K562 (cell line): ENCODE results near the gene SENP3. TPM values are rescaled to one million over a fixed set of nuclear protein-coding genes. Genes with fewer than 3 reads are reported as not detected.

ENCODE experiments used
- POLR2AphosphoS2 ChIP-seq: IDR thresholded peaks from 2 replicates; pipeline ENCODE4 v1.6.1; 2012; ENCODE audit warnings: low read length, improper control_type of control experiment
- RFX7 ChIP-seq: fragments of 250-450 bp; sonication (Bioruptor Pico); IDR thresholded peaks from 2 replicates; pipeline ENCODE4 v1.5.1; 2021; ENCODE audit warnings: mild to moderate bottlenecking
- SP2 ChIP-seq: IDR thresholded peaks from 2 replicates; pipeline ENCODE4 v1.6.1; 2011; ENCODE audit warnings: mild to moderate bottlenecking, low read depth, low read length, moderate library complexity; ENCODE audit not compliant: poor library complexity, severe bottlenecking; ENCODE audit errors: extremely low read depth
- polyA plus RNA-seq, 8 experiments: library from polyadenylated mRNA; depleted of rRNA in 4 of 8; stranded (reverse) in 5 of 8; unstranded in 3 of 8; fragments of >200 nt; fragmentation: Nextera tagmentation in 2 of 8; fragmentation: Illumina TruSeq in 1 of 8; extraction: Ambion mirVana in 2 of 8; extraction: Trizol in 1 of 8; gene quantifications; 2 replicates each; pipeline versions ENCODE4 v1.2.1 to v1.2.3, GENCODE V29; 2011 to 2014; ENCODE audit warnings: inconsistent platforms in 1 of 8, missing spikeins in 1 of 8
- total RNA-seq, 7 experiments: library from RNA; depleted of rRNA in 6 of 7; stranded (reverse); fragments of >200 nt in 6 of 7; fragmentation: Illumina TruSeq in 2 of 7; extraction: Trizol in 2 of 7; gene quantifications; 2 replicates each; pipeline versions ENCODE4 v1.2.1 to v1.2.3, GENCODE V29; 2011 to 2021; ENCODE audit warnings: low replicate concordance in 1 of 7
- TF ChIP-seq, protein P1 (sequence below): fragments of 450-650 bp; IDR thresholded peaks from 2 replicates; pipeline ENCODE4 v1.6.1; 2016; ENCODE audit warnings: mild to moderate bottlenecking, moderate library complexity
- TF ChIP-seq, protein P2 (sequence below): fragments of 450-650 bp; IDR thresholded peaks from 2 replicates; pipeline ENCODE4 v1.6.1; 2016; ENCODE audit warnings: low read depth

The SENP3 gene
- total and polyA plus RNA-seq, 9 of the 15 experiments (the other 6 are each of a cell fraction or from before 2014, with no cell fraction given), result 0.63 to 102 (median 78.8) TPM

- TF ChIP-seq, protein P1, sequence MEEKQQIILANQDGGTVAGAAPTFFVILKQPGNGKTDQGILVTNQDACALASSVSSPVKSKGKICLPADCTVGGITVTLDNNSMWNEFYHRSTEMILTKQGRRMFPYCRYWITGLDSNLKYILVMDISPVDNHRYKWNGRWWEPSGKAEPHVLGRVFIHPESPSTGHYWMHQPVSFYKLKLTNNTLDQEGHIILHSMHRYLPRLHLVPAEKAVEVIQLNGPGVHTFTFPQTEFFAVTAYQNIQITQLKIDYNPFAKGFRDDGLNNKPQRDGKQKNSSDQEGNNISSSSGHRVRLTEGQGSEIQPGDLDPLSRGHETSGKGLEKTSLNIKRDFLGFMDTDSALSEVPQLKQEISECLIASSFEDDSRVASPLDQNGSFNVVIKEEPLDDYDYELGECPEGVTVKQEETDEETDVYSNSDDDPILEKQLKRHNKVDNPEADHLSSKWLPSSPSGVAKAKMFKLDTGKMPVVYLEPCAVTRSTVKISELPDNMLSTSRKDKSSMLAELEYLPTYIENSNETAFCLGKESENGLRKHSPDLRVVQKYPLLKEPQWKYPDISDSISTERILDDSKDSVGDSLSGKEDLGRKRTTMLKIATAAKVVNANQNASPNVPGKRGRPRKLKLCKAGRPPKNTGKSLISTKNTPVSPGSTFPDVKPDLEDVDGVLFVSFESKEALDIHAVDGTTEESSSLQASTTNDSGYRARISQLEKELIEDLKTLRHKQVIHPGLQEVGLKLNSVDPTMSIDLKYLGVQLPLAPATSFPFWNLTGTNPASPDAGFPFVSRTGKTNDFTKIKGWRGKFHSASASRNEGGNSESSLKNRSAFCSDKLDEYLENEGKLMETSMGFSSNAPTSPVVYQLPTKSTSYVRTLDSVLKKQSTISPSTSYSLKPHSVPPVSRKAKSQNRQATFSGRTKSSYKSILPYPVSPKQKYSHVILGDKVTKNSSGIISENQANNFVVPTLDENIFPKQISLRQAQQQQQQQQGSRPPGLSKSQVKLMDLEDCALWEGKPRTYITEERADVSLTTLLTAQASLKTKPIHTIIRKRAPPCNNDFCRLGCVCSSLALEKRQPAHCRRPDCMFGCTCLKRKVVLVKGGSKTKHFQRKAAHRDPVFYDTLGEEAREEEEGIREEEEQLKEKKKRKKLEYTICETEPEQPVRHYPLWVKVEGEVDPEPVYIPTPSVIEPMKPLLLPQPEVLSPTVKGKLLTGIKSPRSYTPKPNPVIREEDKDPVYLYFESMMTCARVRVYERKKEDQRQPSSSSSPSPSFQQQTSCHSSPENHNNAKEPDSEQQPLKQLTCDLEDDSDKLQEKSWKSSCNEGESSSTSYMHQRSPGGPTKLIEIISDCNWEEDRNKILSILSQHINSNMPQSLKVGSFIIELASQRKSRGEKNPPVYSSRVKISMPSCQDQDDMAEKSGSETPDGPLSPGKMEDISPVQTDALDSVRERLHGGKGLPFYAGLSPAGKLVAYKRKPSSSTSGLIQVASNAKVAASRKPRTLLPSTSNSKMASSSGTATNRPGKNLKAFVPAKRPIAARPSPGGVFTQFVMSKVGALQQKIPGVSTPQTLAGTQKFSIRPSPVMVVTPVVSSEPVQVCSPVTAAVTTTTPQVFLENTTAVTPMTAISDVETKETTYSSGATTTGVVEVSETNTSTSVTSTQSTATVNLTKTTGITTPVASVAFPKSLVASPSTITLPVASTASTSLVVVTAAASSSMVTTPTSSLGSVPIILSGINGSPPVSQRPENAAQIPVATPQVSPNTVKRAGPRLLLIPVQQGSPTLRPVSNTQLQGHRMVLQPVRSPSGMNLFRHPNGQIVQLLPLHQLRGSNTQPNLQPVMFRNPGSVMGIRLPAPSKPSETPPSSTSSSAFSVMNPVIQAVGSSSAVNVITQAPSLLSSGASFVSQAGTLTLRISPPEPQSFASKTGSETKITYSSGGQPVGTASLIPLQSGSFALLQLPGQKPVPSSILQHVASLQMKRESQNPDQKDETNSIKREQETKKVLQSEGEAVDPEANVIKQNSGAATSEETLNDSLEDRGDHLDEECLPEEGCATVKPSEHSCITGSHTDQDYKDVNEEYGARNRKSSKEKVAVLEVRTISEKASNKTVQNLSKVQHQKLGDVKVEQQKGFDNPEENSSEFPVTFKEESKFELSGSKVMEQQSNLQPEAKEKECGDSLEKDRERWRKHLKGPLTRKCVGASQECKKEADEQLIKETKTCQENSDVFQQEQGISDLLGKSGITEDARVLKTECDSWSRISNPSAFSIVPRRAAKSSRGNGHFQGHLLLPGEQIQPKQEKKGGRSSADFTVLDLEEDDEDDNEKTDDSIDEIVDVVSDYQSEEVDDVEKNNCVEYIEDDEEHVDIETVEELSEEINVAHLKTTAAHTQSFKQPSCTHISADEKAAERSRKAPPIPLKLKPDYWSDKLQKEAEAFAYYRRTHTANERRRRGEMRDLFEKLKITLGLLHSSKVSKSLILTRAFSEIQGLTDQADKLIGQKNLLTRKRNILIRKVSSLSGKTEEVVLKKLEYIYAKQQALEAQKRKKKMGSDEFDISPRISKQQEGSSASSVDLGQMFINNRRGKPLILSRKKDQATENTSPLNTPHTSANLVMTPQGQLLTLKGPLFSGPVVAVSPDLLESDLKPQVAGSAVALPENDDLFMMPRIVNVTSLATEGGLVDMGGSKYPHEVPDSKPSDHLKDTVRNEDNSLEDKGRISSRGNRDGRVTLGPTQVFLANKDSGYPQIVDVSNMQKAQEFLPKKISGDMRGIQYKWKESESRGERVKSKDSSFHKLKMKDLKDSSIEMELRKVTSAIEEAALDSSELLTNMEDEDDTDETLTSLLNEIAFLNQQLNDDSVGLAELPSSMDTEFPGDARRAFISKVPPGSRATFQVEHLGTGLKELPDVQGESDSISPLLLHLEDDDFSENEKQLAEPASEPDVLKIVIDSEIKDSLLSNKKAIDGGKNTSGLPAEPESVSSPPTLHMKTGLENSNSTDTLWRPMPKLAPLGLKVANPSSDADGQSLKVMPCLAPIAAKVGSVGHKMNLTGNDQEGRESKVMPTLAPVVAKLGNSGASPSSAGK, result peak; percentile 98
- TF ChIP-seq RFX7 (CRISPR knock-in tag) (no peak), SP2 (no peak), POLR2AphosphoS2 (no peak; the same call in 1 of the 2 replicates)
- TF ChIP-seq, protein P2, sequence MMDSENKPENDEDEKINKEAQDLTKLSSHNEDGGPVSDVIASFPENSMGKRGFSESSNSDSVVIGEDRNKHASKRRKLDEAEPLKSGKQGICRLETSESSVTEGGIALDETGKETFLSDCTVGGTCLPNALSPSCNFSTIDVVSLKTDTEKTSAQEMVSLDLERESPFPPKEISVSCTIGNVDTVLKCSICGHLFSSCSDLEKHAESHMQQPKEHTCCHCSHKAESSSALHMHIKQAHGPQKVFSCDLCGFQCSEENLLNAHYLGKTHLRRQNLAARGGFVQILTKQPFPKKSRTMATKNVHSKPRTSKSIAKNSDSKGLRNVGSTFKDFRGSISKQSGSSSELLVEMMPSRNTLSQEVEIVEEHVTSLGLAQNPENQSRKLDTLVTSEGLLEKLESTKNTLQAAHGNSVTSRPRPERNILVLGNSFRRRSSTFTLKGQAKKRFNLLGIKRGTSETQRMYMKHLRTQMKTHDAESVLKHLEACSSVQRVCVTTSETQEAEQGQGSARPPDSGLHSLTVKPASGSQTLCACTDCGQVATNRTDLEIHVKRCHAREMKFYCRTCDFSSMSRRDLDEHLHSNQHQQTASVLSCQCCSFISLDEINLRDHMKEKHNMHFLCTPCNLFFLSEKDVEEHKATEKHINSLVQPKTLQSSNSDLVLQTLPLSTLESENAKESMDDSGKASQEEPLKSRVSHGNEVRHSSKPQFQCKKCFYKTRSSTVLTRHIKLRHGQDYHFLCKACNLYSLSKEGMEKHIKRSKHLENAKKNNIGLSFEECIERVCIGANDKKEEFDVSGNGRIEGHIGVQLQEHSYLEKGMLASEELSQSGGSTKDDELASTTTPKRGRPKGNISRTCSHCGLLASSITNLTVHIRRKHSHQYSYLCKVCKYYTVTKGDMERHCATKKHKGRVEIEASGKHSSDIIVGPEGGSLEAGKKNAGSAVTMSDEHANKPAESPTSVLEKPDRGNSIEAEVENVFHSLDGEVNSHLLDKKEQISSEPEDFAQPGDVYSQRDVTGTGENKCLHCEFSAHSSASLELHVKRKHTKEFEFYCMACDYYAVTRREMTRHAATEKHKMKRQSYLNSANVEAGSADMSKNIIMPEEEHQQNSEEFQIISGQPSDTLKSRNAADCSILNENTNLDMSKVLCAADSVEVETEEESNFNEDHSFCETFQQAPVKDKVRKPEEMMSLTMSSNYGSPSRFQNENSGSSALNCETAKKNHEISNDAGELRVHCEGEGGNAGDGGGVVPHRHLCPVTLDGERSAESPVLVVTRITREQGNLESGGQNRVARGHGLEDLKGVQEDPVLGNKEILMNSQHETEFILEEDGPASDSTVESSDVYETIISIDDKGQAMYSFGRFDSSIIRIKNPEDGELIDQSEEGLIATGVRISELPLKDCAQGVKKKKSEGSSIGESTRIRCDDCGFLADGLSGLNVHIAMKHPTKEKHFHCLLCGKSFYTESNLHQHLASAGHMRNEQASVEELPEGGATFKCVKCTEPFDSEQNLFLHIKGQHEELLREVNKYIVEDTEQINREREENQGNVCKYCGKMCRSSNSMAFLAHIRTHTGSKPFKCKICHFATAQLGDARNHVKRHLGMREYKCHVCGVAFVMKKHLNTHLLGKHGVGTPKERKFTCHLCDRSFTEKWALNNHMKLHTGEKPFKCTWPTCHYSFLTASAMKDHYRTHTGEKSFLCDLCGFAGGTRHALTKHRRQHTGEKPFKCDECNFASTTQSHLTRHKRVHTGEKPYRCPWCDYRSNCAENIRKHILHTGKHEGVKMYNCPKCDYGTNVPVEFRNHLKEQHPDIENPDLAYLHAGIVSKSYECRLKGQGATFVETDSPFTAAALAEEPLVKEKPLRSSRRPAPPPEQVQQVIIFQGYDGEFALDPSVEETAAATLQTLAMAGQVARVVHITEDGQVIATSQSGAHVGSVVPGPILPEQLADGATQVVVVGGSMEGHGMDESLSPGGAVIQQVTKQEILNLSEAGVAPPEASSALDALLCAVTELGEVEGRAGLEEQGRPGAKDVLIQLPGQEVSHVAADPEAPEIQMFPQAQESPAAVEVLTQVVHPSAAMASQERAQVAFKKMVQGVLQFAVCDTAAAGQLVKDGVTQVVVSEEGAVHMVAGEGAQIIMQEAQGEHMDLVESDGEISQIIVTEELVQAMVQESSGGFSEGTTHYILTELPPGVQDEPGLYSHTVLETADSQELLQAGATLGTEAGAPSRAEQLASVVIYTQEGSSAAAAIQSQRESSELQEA, result peak; percentile 37; the same call in 1 of the 2 replicates
These were observed 21.8 kb downstream of the SENP3 start, which contains the start of gene MPDU1 (continued) for GRCh38 chr17:7583253-7584109.
